GM23248 (cell line): Measurements from ENCODE around the gene CASK.

ENCODE experiments used
- EZH2 ChIP-seq: fragments of 200-600 bp; sonication (generic); IDR thresholded peaks from 2 replicates; pipeline ENCODE4 v1.6.1; 2018; ENCODE audit warnings: antibody characterized with exemption, mild to moderate bottlenecking; ENCODE audit not compliant: insufficient read depth, poor library complexity, severe bottlenecking
- EZH2phosphoT487 ChIP-seq: fragments of 200-600 bp; sonication (generic); IDR thresholded peaks from 2 replicates; pipeline ENCODE4 v1.6.1; 2018; ENCODE audit warnings: antibody characterized with exemption, moderate library complexity, mild to moderate bottlenecking, low read depth; ENCODE audit not compliant: insufficient read depth

DNA sequence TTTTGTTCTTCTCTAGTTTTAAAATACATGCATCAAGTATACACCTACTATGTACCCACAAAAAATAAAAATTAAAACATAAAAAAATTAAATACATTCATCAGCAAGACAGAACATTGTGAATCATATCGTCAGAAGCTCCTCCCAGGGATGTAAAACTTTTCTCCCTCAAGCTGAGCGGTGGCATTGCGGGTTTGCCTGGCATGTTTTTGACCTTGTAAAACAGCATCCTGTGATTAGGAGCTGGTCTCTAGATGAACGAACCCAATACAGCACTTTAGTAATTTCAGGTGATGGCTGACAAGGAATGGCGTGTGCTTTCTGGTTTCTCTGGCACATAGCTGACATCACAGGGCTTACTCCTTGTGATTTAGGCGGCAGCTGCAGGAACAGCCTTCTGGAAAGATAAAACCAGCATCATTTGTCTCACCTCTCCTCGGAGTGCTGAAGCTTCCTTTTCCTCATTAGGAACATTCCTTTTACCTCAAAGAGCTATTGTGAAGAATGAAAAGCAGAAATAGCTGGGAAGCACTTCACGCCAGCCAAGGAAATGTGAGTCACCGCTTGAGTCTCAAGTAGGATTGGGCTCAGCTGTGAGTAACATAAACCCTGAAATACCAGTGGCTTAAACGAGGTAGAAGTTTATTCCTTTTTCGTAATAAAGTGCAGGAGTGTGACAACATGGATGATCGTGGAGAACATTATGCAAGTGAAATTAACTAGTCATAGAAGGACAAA is 431.9 kb downstream of the CASK start:
- TF ChIP-seq EZH2 (no peak), EZH2phosphoT487 (no peak)
